ENCODE data around the gene TMEM91.
A peak's percentile ranks its signal among the peaks of the same experiment; 100 is the strongest.
"Not testable (repeated sequence)": the region's sequence is repeated elsewhere in the genome, so short reads cannot be mapped to it uniquely, and the experiment has no call there.

TMEM91 gene

DNA sequence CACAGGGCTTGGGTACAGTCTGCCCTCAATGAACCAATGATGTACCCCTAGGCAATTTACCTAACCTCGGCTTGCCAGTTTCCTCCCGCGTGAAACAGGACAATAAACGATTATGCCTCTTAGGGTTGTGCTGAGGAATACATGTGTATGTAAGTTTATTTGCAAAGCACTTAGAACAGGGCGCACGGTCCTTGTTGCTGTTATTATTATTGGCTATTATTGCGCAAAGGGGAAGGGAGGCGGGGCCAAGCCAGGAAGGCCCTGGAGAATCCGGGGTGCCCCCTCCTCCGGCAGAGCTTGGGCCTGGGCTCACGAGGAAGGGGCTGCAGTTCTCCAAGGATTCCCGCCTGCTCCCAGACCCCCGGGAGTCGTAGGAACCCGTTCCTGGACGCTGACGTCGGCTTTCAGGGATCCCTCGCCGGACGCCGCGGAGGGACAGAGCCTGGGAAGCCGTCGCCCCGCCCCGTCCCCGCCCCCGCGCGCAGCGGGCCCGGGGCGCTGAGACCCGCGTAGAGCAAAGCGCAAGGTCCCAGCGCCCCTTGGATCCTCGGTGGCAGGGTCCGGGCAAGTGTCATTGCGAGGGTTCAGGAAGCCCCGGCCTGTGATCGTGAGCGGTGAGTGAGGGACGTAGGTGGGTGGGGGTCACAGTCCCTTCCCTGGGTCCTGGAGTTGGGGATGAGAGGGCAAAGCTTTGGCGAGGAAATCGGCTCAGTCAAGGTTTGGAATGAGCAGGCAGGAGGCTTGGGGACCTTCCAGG is at the start of gene TMEM91:
Gene TMEM91, plus strand, starts transcription at position 293 of the 757 bp plus-strand sequence. CDS start 1,777 bp downstream, outside the sequence.
- DNase-seq (ENCODE audit: insufficient read length, low spot score): no peak

DNA sequence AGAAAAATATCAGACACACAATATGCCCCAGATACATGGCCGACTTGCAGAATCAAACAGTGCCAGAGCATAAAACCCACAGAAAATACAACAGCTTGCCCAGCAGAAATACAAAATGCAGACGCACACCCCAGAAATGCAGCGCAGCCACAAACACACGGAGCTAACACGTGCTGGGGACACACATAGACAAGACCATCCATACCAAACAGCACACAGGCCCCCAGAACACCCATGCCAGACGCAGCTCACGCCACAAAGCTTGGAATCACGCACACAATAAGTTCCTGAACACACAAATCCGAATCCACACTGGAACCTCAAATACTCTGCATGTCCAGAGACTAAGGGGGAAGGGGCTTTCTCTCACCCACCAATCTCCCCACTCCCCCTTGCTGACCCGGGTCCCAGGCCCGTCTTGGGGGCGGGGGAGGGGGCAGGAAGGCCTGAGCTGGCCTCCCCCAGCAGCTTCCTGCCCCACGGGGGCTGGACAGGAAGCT is 49.2 kb upstream of the TMEM91 start:
- no peak for DNase-seq (ENCODE audit: insufficient read length, low spot score)

More for the DNA sequence above, at the start of gene TMEM91:
- peak; percentile 58 for FAIRE-seq

DNA sequence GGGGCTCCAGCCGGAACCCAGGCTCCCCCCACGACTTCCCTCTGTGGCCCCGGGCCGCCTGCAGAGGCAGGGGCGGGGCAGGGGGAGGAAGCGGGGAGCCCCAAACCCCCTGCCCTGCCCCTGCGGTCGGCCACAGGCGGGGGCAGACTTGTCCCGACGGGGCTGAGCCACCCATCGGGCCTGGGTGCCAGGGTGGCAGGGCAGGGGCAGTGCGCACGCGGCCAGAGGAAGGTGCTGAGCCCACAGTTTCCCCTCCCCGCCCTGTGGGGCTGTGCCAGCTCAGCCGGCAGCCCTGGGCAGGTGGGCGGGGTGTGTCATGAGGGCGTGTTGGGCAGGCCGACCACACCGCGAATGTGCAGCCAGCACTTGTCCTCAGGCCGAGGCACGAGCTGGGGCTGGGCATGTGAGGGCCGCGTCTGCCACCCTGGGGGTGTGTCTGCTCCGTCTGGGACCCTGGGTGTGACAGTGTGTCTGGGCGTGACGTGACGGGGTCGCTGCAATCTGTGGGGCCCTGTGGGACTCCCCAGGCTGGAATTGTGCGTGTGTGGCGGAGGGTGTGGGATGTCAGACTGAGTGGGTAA is 48.7 kb upstream of the TMEM91 start:
- peak; percentile 93 for DNase-seq (ENCODE audit: insufficient read length, low spot score)
- peak; percentile 58 for FAIRE-seq

More for the DNA sequence above, 49.2 kb upstream of the TMEM91 start:
- FAIRE-seq: peak; percentile 59

DNA sequence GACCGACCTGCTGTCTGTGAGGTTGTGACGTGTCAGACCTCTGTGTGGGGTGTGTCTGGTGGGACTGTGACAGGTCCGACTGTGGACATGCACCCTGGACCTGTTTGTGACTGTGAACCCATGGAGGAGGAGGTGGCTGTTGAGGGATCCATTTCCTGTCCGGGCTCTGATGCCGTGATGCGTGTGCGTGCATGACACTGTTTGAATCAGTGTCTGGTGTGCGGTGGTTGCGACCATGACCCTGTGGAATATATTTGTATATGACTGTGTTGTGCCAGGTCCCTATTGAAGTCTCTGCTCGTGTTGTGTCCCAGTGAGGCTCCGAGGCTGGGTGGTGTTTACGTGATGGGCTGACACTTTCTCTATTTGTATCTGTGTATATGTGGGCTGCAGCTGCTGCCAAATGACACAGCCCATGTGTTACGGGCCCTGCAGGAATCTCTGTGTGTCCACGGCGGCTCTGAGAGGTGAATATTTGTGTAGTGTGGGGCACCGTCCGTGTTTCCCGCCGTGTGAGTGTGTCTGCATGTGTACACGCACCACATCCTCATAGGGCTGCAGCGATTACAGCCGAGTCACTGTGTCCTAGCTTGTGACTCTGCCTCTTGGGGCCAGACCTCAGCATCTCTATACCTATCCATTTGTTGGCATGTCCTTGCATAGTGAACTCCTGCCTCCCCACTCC is 48.0 kb upstream of the TMEM91 start:
- peak; percentile 45 for FAIRE-seq
- no peak for DNase-seq (ENCODE audit: insufficient read length, low spot score)

DNA sequence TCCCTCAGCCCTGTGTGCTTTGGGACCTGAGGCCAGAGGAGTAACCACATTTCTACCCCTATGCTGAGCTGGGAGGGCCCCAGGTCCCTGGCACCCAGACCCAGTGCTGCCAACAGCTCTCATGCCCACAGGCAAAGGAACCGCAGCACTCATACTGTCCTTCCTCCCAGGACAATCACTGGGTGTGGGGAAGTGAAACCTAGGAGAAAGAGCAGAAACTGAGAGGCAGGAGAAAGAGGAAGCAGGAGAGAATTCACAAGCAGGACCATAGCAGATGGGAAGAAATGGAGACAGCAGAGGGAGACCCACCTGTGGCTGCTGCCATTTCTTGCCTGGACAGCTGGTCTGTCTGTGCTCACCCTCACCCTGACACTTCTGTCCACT is 47.5 kb upstream of the TMEM91 start:
- no peak for DNase-seq (ENCODE audit: insufficient read length, low spot score)

DNA sequence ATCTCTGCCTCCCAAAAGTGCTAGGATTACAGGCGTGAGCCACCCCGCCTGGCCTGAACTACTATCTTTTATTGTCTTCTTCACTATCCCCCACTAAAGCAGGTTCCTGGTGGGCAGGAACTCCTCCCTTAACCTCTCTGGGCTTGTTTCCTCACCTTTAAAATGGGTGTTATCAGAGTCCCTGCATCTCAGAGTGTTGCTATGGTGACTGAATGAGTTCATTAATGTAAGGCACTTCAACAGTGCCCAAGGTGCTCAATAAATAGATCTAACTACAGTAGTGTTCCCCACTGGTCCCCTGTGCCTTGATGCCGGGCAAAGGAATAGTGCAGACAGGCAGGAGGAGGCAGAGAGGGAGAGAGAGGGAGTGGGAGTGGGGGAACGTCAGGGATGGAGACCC is 45.9 kb upstream of the TMEM91 start:
- FAIRE-seq (no peak), DNase-seq (ENCODE audit: insufficient read length, low spot score) (no peak)

More for the DNA sequence above, 47.5 kb upstream of the TMEM91 start:
- FAIRE-seq: no peak

DNA sequence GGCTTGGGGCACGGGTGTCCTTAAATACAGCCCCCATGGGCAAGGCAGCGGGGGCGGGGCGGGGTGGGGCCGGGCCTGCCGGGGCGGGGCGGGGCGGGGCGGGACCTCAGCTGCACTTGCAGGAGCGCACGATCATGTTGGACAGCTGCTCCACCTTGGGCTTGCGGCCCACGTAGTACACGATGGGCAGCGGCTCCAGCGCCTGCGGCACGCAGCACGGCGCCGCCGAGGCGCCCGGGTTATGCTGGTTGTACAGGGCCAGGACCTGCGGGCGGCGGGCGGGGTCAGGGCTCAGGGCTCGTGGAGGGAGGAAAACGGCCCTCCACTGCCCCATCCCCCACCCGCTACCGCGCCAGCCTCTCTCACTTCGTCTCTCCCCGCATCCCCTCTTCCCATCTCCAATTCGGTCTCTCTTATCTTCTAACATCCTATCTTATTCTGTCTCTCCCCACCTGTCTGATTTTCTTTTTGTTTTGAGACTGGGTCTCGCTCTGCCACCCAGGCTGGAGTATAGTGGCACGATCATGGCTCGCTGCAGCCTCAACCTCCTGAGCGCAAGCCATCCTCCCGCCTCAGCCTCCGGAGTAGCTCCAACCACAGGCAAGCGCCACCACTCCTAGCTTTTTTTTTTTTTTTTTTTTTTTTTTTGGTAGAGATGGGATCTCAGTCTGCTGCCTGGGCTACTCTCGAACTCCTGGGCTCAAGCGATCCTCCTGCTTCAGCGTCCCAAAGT is 45.2 kb upstream of the TMEM91 start:
- no peak for DNase-seq (ENCODE audit: insufficient read length, low spot score)
- no peak for FAIRE-seq

DNA sequence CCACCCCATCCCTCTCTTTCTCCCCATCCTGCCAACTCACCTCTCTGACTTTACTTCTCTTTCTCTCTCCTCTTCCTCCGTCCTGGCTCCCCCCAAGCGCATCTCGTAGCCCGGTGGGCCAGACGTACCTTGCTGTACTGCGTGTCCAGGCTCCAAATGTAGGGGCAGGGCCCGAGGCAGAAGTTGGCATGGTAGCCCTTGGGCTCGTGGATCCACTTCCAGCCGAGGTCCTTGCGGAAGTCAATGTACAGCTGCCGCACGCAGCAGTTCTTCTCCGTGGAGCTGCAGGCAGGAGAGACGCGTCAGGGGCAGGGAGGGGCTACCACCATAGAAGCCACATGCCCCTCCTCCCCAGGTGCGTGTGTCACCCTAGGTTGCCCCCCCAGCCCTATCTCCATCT is 44.3 kb upstream of the TMEM91 start:
- DNase-seq (ENCODE audit: insufficient read length, low spot score) (no peak), FAIRE-seq (no peak)

DNA sequence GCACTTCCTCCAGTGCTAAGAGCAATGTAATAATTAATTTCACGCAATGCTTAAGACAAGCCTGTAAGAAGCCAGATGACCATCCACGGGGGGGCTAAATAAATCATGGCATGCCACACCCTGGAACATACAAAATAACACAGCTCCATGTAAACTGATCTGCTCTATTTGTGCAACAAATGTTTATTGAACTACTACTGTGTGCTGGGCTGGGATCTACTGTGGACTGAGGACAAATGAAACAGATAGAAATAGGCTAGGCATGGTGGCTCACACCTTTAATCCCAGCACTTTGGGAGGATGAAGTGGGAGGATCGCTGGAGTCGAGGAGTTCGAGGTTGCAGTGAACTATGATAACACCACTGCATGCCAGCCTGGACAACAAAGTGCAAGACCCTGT is 43.9 kb upstream of the TMEM91 start:
- FAIRE-seq (no peak), DNase-seq (ENCODE audit: insufficient read length, low spot score) (no peak)

DNA sequence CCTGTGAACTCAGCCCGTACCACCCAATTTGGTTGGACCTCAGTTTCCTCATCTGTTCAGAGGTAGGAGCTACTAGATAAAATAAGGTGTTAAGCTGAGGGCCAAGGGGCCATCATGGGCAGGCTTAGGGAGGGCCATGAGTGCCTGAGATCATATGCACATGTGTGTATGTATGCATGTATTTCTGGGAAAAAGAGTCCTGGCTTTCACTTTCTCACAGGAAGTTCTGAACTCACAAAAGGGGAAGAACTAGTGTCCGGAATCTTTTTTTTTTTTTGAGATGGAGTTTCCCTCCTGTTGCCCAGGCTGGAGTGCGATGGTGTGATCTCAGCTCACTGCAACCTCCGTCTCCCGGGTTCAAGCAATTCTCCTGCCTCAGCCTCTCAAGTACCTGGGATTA is 41.5 kb upstream of the TMEM91 start:
- DNase-seq (ENCODE audit: insufficient read length, low spot score) (no peak), FAIRE-seq (no peak)

DNA sequence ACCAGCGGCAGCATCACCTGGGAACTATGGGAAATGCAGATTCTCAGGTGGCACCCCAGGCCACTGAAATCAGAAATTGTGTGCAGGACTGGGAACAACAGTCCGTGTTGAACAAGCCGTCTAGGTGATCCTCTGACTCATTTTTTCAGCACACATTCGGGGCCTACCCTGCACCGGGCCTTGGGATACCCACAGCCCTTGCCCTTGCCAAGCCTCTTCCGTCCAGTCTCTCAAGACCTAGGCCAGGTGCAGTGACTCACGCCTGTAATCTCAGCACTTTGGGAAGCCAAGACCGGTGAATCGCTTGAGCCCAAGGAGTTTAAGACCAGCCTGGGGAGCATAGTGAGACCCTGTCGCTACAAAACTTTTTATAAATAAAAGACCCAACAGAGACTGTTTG is 40.9 kb upstream of the TMEM91 start:
- DNase-seq (ENCODE audit: insufficient read length, low spot score) (no peak), FAIRE-seq (peak; percentile 11)

DNA sequence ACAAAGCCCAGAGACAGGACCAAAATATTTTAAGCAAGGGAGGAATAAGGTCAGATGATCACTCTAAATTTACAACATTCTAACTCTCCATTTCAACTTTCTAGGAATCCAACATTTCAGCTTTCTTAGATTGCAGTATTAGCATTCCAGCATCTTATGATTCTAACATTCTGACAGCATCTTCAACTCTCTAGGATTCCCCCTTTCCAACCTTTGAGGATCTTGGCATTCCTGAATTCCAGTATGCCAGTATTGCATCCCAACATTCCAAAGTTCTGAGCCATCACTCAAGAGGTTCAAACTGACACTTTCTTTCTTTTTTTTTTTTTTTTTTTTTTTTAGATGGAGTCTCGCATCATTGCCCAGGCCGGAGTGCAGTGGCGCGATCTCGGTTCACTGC is 36.4 kb upstream of the TMEM91 start:
- no peak for DNase-seq (ENCODE audit: insufficient read length, low spot score)
- FAIRE-seq: no peak

DNA sequence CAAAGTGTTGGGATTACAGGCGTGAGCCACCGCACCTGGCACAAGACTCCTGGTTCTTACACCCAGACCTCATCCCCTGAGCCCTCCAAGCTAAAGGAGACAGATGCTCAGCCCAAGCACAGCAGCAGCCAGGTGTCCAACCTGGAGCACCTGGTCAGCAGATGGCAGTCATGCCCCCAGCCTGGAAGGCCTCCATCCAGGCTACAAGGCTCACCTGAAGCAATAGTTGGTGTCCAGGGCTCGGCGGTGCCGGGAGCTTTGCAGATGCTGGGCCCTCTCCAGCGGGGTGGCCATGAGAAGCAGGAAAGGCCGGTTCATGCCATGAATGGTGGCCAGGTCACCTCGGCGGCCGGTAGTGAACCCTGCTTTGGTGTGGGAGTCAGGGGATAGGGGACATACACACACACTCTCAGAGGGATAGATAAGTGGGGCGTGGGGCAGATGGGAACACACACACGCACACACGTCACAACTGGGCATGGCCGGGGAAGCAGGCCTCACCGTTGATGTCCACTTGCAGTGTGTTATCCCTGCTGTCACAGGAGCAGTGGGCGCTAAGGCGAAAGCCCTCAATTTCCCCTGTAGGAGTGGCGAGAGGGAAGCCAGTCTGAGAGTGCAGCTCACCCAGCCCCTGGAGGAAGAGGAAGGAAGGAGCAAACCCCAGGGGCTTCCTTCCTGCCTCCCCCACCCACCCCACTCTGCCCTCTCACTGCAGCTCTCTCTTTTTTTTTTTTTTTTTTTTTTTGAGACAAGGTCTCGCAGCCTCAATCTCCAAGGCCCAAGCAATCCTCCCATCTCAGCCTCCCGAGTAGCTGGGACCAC is 34.5 kb upstream of the TMEM91 start:
- DNase-seq (ENCODE audit: insufficient read length, low spot score) (no peak), FAIRE-seq (no peak)

DNA sequence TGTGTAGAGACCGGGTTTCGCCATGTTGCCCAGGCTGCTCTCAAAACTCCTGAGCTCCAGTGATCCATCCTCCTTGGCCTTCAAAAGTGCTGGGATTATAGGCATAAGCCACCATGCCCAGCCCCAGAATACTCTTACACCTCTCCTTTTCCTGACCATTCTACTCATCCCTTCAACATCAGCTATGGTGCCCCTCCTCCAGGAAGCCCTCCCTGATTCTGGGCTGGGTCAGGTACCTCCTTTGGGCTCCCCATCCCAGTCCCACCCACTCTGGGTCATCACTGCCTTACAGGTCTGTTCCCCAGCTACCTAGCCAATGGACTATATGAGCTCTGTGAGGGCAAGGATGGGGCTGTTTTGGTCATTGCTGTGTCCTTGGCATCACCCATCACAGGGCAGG is 32.2 kb upstream of the TMEM91 start:
- FAIRE-seq (no peak), DNase-seq (ENCODE audit: insufficient read length, low spot score) (no peak)

DNA sequence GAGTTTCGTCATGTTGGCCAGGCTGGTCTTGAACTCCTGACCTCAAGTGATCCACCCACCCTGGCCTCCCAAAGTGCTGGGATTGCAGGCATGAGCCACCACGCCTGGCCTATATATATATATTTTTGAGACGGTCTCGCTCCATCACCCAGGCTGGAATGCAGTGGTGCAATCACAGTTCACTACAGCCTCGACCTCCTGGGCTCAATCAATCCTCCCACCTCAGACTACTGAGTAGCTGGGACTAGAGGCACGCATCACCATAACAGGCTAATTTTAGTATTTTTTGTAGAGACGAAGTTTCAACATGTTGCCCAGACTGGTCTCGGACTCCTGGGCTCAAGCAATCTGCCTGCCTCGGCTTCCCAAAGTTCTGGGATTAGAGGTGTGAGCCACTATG is 29.4 kb upstream of the TMEM91 start:
- FAIRE-seq; DNase-seq (ENCODE audit: insufficient read length, low spot score): not testable (repeated sequence)

DNA sequence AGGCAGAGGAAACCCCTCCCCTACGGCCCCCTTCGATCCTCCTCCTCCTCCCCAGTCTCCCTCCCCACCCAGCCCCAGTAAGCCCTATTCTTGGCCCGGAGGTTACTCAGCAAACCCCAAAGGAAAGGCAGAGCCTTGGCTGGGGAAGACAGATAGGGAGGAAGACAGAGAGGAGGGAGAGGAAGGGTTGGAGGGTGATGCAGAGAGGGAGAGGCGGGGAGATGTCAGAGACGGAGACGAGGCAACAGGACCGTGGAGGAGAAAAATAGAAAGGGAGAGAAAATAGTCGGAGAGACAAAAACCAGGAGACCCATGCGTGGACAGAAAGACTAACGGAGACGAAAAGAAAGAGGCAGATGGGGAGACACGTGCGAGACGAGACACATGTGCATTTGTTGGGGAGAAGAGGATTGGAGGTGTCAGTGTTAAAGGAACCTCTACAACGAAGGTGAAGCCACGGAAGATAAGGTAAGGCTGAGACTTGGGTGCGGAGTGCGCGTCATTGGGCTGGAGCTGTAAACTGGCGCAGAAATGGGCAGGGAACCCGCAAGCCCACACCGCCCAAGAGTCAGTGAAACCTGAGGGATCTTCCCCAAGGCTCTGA is 25.5 kb upstream of the TMEM91 start:
- DNase-seq (ENCODE audit: insufficient read length, low spot score) (no peak), FAIRE-seq (peak; percentile 14)

DNA sequence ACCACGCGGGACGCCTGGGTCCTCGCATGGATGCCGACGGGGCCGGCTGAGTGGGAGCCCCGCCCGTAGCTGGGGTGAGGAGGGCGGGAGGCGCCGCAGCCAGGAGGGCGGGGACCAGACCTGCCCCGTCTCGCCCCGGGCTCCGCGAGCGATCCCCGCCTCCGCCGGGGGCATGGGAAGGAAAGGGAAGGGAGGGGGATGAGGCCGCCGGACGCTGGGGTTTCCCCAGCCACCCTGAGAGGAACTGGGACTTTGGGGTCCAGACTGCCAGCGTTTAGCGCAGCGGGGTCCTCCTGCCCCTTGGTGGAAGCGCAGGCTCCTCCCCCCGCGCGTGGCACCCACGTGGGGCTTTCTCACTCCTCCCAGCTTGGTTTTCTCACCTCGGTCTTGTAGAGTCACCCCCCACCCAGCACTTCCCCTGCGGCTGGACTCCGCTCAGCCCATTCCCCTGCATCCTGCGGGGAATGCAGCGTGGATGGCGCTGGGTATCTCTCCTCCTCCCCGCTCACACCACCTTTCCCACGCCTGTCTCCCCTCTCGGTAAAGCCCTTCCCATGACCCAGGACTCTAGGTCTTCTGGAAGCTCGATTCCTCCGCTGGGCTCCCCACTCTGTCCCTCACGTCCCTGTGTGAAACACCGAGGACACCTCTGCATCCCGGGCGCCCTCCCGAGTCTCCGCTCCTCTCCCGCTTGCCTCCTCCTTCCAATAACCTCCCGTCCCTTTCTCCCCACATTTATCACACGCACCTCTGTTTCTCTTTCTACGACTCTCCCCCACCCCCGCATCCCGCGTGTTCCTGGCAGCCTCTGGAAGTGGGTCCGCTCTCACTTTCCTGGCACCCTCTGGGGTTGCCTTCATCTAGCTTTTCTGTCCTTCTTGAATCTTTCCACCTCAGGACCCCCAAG is 24.7 kb upstream of the TMEM91 start:
- peak; percentile 78 for DNase-seq (ENCODE audit: insufficient read length, low spot score)

DNA sequence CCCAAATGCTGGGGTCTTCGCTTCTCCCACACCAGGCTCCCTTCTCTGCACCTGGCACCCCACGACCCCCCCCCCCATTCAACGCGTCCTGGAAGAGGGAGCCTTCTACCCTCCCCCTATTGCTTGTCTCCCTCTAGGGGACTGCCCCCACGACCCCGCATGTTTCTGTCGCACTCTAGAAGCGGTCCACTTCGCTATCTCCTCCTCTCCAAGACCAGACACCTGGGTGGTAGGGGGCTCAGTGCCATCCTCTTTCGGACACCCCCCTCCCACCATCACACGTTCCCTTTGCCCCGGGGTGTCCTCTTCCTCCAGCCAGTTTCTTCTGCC is 24.1 kb upstream of the TMEM91 start:
- no peak for DNase-seq (ENCODE audit: insufficient read length, low spot score)
- peak; percentile 53 for FAIRE-seq

More for the DNA sequence above, 24.7 kb upstream of the TMEM91 start:
- peak; percentile 90 for FAIRE-seq

Measured in GM19239 (cell line).